K562 (cell line): ENCODE data around the gene EPM2A. TPM values are rescaled to one million over a fixed set of nuclear protein-coding genes. Genes with fewer than 3 reads are reported as not detected.

Experiments used
- ATAC-seq: fragments of 200-7000 bp; cut with Tn5 transposase; 3 replicates; pipeline ENCODE4 v1.9.1; 2020; ENCODE audit warnings: moderate library complexity
- BruUV-seq: library from RNA; stranded (reverse); fragments of 400-500 nt; replicated peaks from 2 replicates; lab custom pipeline; 2021; lab: Mats Ljungman, UMichigan
- CTCF ChIA-PET: fragments of 300-600 bp; formaldehyde crosslinking; extraction: SDS; loops from one replicate; lab custom pipeline; 2021; ENCODE audit warnings: low intra/inter-chr PET ratio; lab: Yijun Ruan, JAX
- POLR2A ChIA-PET: fragments of 300-600, 350-650 bp; sonication (Branson Sonifier 250); formaldehyde crosslinking; extraction: SDS; loops from one replicate; lab custom pipeline; 2021; ENCODE audit warnings: antibody characterized with exemption, inconsistent platforms; lab: Yijun Ruan, JAX
- DNase-seq, 4 experiments: peaks; one replicate each; pipeline versions ENCODE4 v3.0.0 to v3.0.0-alpha.2; 2011 to 2018; ENCODE audit warnings: low spot score in 3 of 4, mixed read lengths in 3 of 4; ENCODE audit errors: extremely low read depth in 1 of 4
- FAIRE-seq: peaks from 2 replicates; lab custom pipeline; 2011; peaks lifted over from hg19 to GRCh38; lab: Jason Lieb, UNC
- H2AFZ ChIP-seq: 2 replicates; pipeline ENCODE4 v1.6.0; 2011; ENCODE audit warnings: low read depth, low read length, control low read depth, inconsistent platforms
- H3K27ac ChIP-seq: fragments of 200-600 bp; 3 replicates; pipeline ENCODE4 v1.8.0; 2011; ENCODE audit warnings: low read depth, mild to moderate bottlenecking, control low read depth, inconsistent platforms, low read length, moderate library complexity, mixed read lengths; ENCODE audit errors: extremely low read depth
- H3K27me3 ChIP-seq, 2 experiments: fragments of 300-600 bp in 1 of 2; 2 replicates in 1 of 2; 3 replicates in 1 of 2; pipeline versions ENCODE4 v1.6.0 to v1.8.0; 2011; ENCODE audit warnings: inconsistent platforms in 2 of 2, low read length in 2 of 2, mild to moderate bottlenecking in 1 of 2, mixed read lengths in 1 of 2, moderate library complexity in 1 of 2; ENCODE audit not compliant: control insufficient read depth in 2 of 2, insufficient read depth in 2 of 2
- H3K36me3 ChIP-seq: fragments of 300-600 bp; 3 replicates; pipeline ENCODE4 v1.8.0; 2011; ENCODE audit warnings: mild to moderate bottlenecking, low read length, inconsistent platforms; ENCODE audit not compliant: control insufficient read depth, insufficient read depth
- H3K4me1 ChIP-seq, 2 experiments: fragments of 200-600 bp in 1 of 2; replicated peaks in 1 of 2; 2 replicates in 1 of 2; 3 replicates in 1 of 2; pipeline versions ENCODE4 v1.5.1 to v1.8.0; 2011; ENCODE audit warnings: inconsistent platforms in 2 of 2, low read length in 2 of 2, mild to moderate bottlenecking in 1 of 2, mixed read lengths in 1 of 2, moderate library complexity in 1 of 2; ENCODE audit not compliant: control insufficient read depth in 2 of 2, insufficient read depth in 2 of 2
- H3K4me2 ChIP-seq: 2 replicates; pipeline ENCODE4 v1.6.1; 2011; ENCODE audit warnings: low read length, control low read depth, inconsistent platforms, mixed read lengths; ENCODE audit not compliant: insufficient read depth
- H3K4me3 ChIP-seq: fragments of 200-600 bp; sonication (generic), shearing (Covaris generic); 2 replicates; pipeline ENCODE4 v1.5.1; 2016; ENCODE audit warnings: control low read depth, inconsistent platforms
- H3K79me2 ChIP-seq: fragments of 200-600 bp; 3 replicates; pipeline ENCODE4 v1.8.0; 2011; ENCODE audit warnings: low read length, inconsistent platforms; ENCODE audit not compliant: control insufficient read depth, insufficient read depth
- H3K9ac ChIP-seq, 2 experiments: 2 replicates each; pipeline versions ENCODE4 v1.6.0 to v1.6.1; 2011; ENCODE audit warnings: low read depth in 2 of 2, low read length in 2 of 2, control low read depth in 1 of 2, inconsistent platforms in 1 of 2, mild to moderate bottlenecking in 1 of 2, mixed read lengths in 1 of 2; ENCODE audit not compliant: insufficient read depth in 1 of 2
- H3K9me1 ChIP-seq: one replicate; pipeline ENCODE4 v1.6.0; 2011; ENCODE audit warnings: inconsistent platforms, mild to moderate bottlenecking, low read length, moderate library complexity; ENCODE audit not compliant: control insufficient read depth, insufficient read depth
- H3K9me3 ChIP-seq: replicated peaks from 2 replicates; pipeline ENCODE4 v1.5.1; 2011; ENCODE audit warnings: low read depth, low read length, inconsistent platforms; ENCODE audit not compliant: control insufficient read depth, insufficient read depth
- H4K20me1 ChIP-seq: replicated peaks from 2 replicates; pipeline ENCODE4 v1.6.1; 2011; ENCODE audit warnings: low read length, inconsistent platforms, mixed read lengths; ENCODE audit not compliant: control insufficient read depth, insufficient read depth
- CCAR2 ChIP-seq: fragments of 200-400 bp; formaldehyde crosslinking; IDR thresholded peaks from 2 replicates; pipeline ENCODE4 v1.6.1; 2017; ENCODE audit warnings: mild to moderate bottlenecking, low read depth, low read length
- HDAC3 ChIP-seq: fragments of 450-650 bp; IDR thresholded peaks from 2 replicates; pipeline ENCODE4 v1.6.1; 2018; ENCODE audit warnings: borderline replicate concordance, mild to moderate bottlenecking, moderate library complexity; ENCODE audit not compliant: partially characterized antibody
- ID3 ChIP-seq, 2 experiments: fragments of 250-450 bp in 1 of 2; fragments of 450-650 bp in 1 of 2; sonication (Bioruptor Pico) in 1 of 2; IDR thresholded peaks; 2 replicates each; pipeline versions ENCODE4 v1.6.1 to v1.8.0; 2016 to 2021; ENCODE audit warnings: mild to moderate bottlenecking in 2 of 2, moderate library complexity in 2 of 2, missing compliant biosample characterization in 1 of 2, missing genetic modification characterization in 1 of 2
- NFATC3 ChIP-seq: fragments of 450-650 bp; IDR thresholded peaks from 2 replicates; pipeline ENCODE4 v1.6.1; 2017; ENCODE audit warnings: mild to moderate bottlenecking
- POLR3G ChIP-seq: IDR thresholded peaks from 2 replicates; pipeline ENCODE4 v1.6.1; 2011; ENCODE audit not compliant: insufficient read length, insufficient replicate concordance; ENCODE audit errors: extremely low read depth
- ZNF408 ChIP-seq: fragments of 250-450 bp; sonication (Bioruptor Pico); IDR thresholded peaks from 2 replicates; pipeline ENCODE4 v1.4.0; 2020; ENCODE audit warnings: low read depth, mild to moderate bottlenecking, moderate library complexity
- ZNF551 ChIP-seq: fragments of 250-450 bp; sonication (Bioruptor Pico); IDR thresholded peaks from 2 replicates; pipeline ENCODE4 v1.5.0; 2021; ENCODE audit warnings: mild to moderate bottlenecking, moderate library complexity
- ZNF583 ChIP-seq: fragments of 250-450 bp; sonication (Bioruptor Pico); IDR thresholded peaks from 2 replicates; pipeline ENCODE4 v1.4.0; 2020
- WGBS: fragments of 100-300 bp; shearing (Covaris generic); methylation state at CpG from one replicate; pipeline ENCODE4 v1.1.6; 2016; ENCODE audit warnings: low coverage, mixed read lengths; ENCODE audit not compliant: insufficient coverage; ENCODE audit errors: missing lambda C conversion rate; 5-methylcytosine and 5-hydroxymethylcytosine counted together
- in situ Hi-C: fragments of 300-500 bp; cut with MboI; formaldehyde crosslinking; loops from 4 replicates; pipeline ENCODE4 v1.15.0; 2018; ENCODE audit warnings: inconsistent platforms, mixed read lengths
- intact Hi-C: fragments of 100-400 bp; cut with micrococcal nuclease; formaldehyde crosslinking; loops from 2 replicates; pipeline ENCODE4 v1.14.2; 2022
- polyA plus RNA-seq, 8 experiments: library from polyadenylated mRNA; depleted of rRNA in 4 of 8; stranded (reverse) in 5 of 8; unstranded in 3 of 8; fragments of >200 nt; fragmentation: Nextera tagmentation in 2 of 8; fragmentation: Illumina TruSeq in 1 of 8; extraction: Ambion mirVana in 2 of 8; extraction: Trizol in 1 of 8; gene quantifications; 2 replicates each; pipeline versions ENCODE4 v1.2.1 to v1.2.3, GENCODE V29; 2011 to 2014; ENCODE audit warnings: inconsistent platforms in 1 of 8, missing spikeins in 1 of 8
- total RNA-seq, 7 experiments: library from RNA; depleted of rRNA in 6 of 7; stranded (reverse); fragments of >200 nt in 6 of 7; fragmentation: Illumina TruSeq in 2 of 7; extraction: Trizol in 2 of 7; gene quantifications; 2 replicates each; pipeline versions ENCODE4 v1.2.1 to v1.2.3, GENCODE V29; 2011 to 2021; ENCODE audit warnings: low replicate concordance in 1 of 7

The EPM2A gene
- total and polyA plus RNA-seq, 9 of the 15 experiments (the other 6 are each of a cell fraction or from before 2014, with no cell fraction given), result 0.35 to 5.3 (median 2.5) TPM

- no peak for TF ChIP-seq POLR3G
- TF ChIP-seq ID3 (CRISPR knock-in tag; IDR thresholded peaks at IDR 0.05), result no peak
- no peak for TF ChIP-seq ID3 (tag; IDR thresholded peaks at IDR 0.05)
- no peak for TF ChIP-seq ZNF408 (CRISPR knock-in tag)
- no peak for TF ChIP-seq NFATC3
- no peak for TF ChIP-seq HDAC3
- no peak for TF ChIP-seq ZNF583 (CRISPR knock-in tag)
- TF ChIP-seq CCAR2, result no peak
- TF ChIP-seq ZNF551, result no peak
- Histone ChIP-seq H3K4me3 (no peak overlapping the region), H3K27ac (no peak overlapping the region), H3K9ac (no peak overlapping the region), H2AFZ (no peak overlapping the region), H3K36me3 (no peaks in the 10 kb centered on the region), H3K4me1 (peaks cover 6 to 7% of the 10 kb centered on the region in 2 experiments; a peak in 2 of 5 replicates), H3K79me2 (no peaks in the 10 kb centered on the region), H3K27me3 (no peaks in the 10 kb centered on the region), H3K9me3 (peaks cover 2% of the 10 kb centered on the region; the same call in 1 of the 2 replicates), H3K4me2 (no peak overlapping the region), H4K20me1 (no peaks in the 10 kb centered on the region), H3K9me1 (no peaks in the 10 kb centered on the region)
- BruUV-seq, result no TSS peak
- WGBS, result 38% methylated on average over 2 of the region's 2 CpGs
- ATAC-seq (no peak), DNase-seq (no peak), FAIRE-seq (no peak)
- in situ Hi-C loops (no loop called here), intact Hi-C loops (loop anchor here (5.0 to 10.0 kb wide), 4 partner anchors 157 to 1635 kb away; partner anchors contain the start of gene SF3B5)
- POLR2A ChIA-PET, result no interaction called here
- CTCF ChIA-PET, result no interaction called here
These were observed 5.4 kb downstream of the EPM2A start for GRCh38 chr6:145729887-145730286.
